NCI-H2081 treated with DMSO at 0.1 percent for 48 hours (cell line): Measurements from ENCODE around the gene RHOJ.
"Not testable (repeated sequence)": the region's sequence is repeated elsewhere in the genome, so short reads cannot be mapped to it uniquely, and the experiment has no call there.

Experiments used
- DNase-seq: peaks from one replicate; lab custom pipeline; 2025; lab: John Stamatoyannopoulos, UW

The RHOJ gene

GRCh38 chr14:63299351-63300110, 95.3 kb downstream of the RHOJ start:
- DNase-seq: no peak

GRCh38 chr14:63300854-63301253, 96.6 kb downstream of the RHOJ start:
- no peak for DNase-seq

- no peak for DNase-seq
Measured at GRCh38 chr14:63301891-63302534, 97.8 kb downstream of the RHOJ start.

GRCh38 chr14:63304429-63304828, 100.2 kb downstream of the RHOJ start:
- DNase-seq: not testable (repeated sequence)

- no peak for DNase-seq
Measured at GRCh38 chr14:63308723-63309317, 104.6 kb downstream of the RHOJ start.

- DNase-seq: no peak
Measured at GRCh38 chr14:63318835-63319234, 114.6 kb downstream of the RHOJ start, which contains the start of gene GPHB5. Gene GPHB5, minus strand, starts transcription at chr14:63318935. Its CDS starts 1,086 bp downstream, at chr14:63317849.

- no peak for DNase-seq
Measured at GRCh38 chr14:63322472-63322871, 118.2 kb downstream of the RHOJ start.

- DNase-seq: no peak
Measured at GRCh38 chr14:63322897-63323573, 118.8 kb downstream of the RHOJ start.

- DNase-seq: no peak
Measured at GRCh38 chr14:63326840-63327239, 122.6 kb downstream of the RHOJ start.

- DNase-seq: no peak
Measured at GRCh38 chr14:63328787-63329737, 124.8 kb downstream of the RHOJ start.

- DNase-seq: no peak
Measured at GRCh38 chr14:63342371-63342770, 138.1 kb downstream of the RHOJ start.
